OCI-LY7 (cell line): Measurements from ENCODE around the gene ZNF652. TPM values are rescaled to one million over a fixed set of nuclear protein-coding genes. Genes with fewer than 3 reads are reported as not detected.

Experiments used
- BruUV-seq: library from RNA; stranded (reverse); fragments of 400-500 nt; replicated peaks from 2 replicates; lab custom pipeline; 2021; lab: Mats Ljungman, UMichigan
- CTCF ChIA-PET: fragments of 300-600 bp; sonication (Branson Sonifier 250); formaldehyde crosslinking; loops from one replicate; lab custom pipeline; 2022; ENCODE audit warnings: antibody characterized with exemption; ENCODE audit not compliant: unreplicated experiment; lab: Charles Lee
- POLR2A ChIA-PET: fragments of 300-600 bp; sonication (Branson Sonifier 250); formaldehyde crosslinking; loops from one replicate; lab custom pipeline; 2022; ENCODE audit warnings: antibody characterized with exemption; lab: Charles Lee
- DNase-seq: peaks from one replicate; pipeline ENCODE4 v3.0.0-alpha.2; 2015; ENCODE audit warnings: low spot score
- H2AFZ ChIP-seq: fragments of 200-600 bp; sonication (generic), shearing (Covaris generic); 2 replicates; pipeline ENCODE4 v1.6.1; 2014; ENCODE audit warnings: mild to moderate bottlenecking, antibody characterized with exemption, low read length, moderate library complexity
- H3K27ac ChIP-seq: fragments of 200-600 bp; sonication (generic); 2 replicates; pipeline ENCODE4 v1.5.1; 2014; ENCODE audit warnings: mixed run types, low read depth, mild to moderate bottlenecking, moderate library complexity, low read length, inconsistent platforms; ENCODE audit not compliant: poor library complexity, severe bottlenecking
- H3K36me3 ChIP-seq: fragments of 200-600 bp; sonication (generic); 2 replicates; pipeline ENCODE4 v1.6.1; 2014; ENCODE audit warnings: mild to moderate bottlenecking, antibody characterized with exemption, low read length, moderate library complexity, mixed read lengths; ENCODE audit not compliant: insufficient read depth
- H3K4me1 ChIP-seq: fragments of 200-600 bp; sonication (generic); 2 replicates; pipeline ENCODE4 v1.5.1; 2014; ENCODE audit warnings: mild to moderate bottlenecking, low read length; ENCODE audit not compliant: insufficient read depth, poor library complexity, severe bottlenecking
- H3K4me2 ChIP-seq: fragments of 200-600 bp; sonication (generic); 2 replicates; pipeline ENCODE4 v1.6.1; 2014; ENCODE audit warnings: mild to moderate bottlenecking, low read length
- H3K4me3 ChIP-seq: fragments of 200-600 bp; sonication (generic); 2 replicates; pipeline ENCODE4 v1.5.1; 2014; ENCODE audit warnings: mild to moderate bottlenecking, low read depth, low read length; ENCODE audit not compliant: poor library complexity, severe bottlenecking
- H3K79me2 ChIP-seq: fragments of 200-600 bp; sonication (generic); 2 replicates; pipeline ENCODE4 v1.6.1; 2016; ENCODE audit warnings: low read depth, mild to moderate bottlenecking, low read length, moderate library complexity, mixed read lengths; ENCODE audit not compliant: insufficient read depth
- H3K9me2 ChIP-seq: fragments of 200-600 bp; sonication (generic); 2 replicates; pipeline ENCODE4 v1.6.1; 2016; ENCODE audit warnings: mild to moderate bottlenecking, low read length, mixed read lengths; ENCODE audit not compliant: insufficient read depth
- H3K9me3 ChIP-seq: fragments of 200-600 bp; sonication (generic); 2 replicates; pipeline ENCODE4 v1.6.1; 2014; ENCODE audit warnings: mild to moderate bottlenecking, mixed run types, low read length, mixed read lengths
- H4K20me1 ChIP-seq: fragments of 200-600 bp; sonication (generic); 2 replicates; pipeline ENCODE4 v1.6.1; 2014; ENCODE audit warnings: mild to moderate bottlenecking, antibody characterized with exemption, low read length, moderate library complexity, mixed read lengths; ENCODE audit not compliant: insufficient read depth
- EZH2phosphoT487 ChIP-seq: fragments of 200-600 bp; sonication (generic); IDR thresholded peaks from 2 replicates; pipeline ENCODE4 v1.6.1; 2018; ENCODE audit warnings: low read depth, borderline replicate concordance, mild to moderate bottlenecking, mixed run types, antibody characterized with exemption, low read length, moderate library complexity, mixed read lengths
- intact Hi-C: fragments of 100-400 bp; cut with micrococcal nuclease; formaldehyde crosslinking; loops from one replicate; pipeline ENCODE4 v1.10.0; 2022; ENCODE audit not compliant: unreplicated experiment
- total RNA-seq, 2 experiments: library from RNA; depleted of rRNA in 1 of 2; stranded (reverse); fragments of >200 nt in 1 of 2; shearing (Covaris generic) in 1 of 2; gene quantifications; 2 replicates each; pipeline ENCODE4 v1.2.3, GENCODE V29; 2014 to 2022
- TF ChIP-seq, protein P1 (sequence below): fragments of 200-600 bp; sonication (generic); conservative IDR thresholded peaks from 2 replicates; pipeline ENCODE4 v1.5.1; 2014; ENCODE audit warnings: mild to moderate bottlenecking, antibody characterized with exemption, low read length, moderate library complexity, mixed read lengths

The ZNF652 gene
- total RNA-seq, 2 experiments from 2014 or later: 36.8 to 69.7 TPM

DNA sequence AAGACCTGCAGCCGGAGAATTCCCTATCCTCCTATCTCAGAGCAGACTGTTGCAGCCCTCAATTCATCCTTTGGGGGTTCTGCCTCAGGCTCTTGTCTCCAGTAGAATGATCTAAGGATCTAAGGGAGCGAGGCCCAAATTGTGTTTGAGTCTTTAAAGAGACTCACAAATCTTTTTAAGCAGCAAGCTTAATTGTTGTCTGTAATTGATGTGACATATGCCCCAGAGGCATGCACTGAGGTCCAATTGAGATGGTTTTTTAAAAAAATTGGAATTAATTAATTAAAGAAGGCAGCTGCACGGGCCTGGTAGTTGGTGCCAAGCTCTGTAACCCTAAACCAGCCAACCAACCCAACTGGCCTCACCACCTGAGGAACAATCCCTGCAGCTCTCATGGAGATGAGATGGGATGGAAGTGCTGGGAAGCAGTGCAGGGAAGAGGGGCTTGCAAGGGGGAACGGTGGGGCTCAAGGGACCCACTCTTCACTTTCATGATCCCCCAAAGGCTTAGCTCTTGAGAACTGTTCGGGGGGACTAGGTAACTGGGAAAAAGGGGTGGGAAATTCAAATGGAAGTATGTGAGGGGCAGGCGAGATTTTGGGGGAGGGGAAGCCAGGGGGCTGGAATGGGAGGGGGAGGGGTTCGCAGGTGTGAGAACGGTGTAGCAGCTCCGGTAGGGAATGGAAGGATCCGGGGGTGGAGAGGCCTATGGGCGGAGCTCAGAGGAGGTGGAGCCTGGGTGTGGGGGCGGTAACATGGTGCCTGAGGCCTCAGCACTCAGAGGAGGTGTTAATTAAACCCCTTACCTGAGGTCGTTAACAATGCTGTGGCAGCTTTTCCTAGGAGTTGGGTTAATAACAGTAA, 9.2 kb upstream of the ZNF652 start:
- POLR2A ChIA-PET: interaction anchor here (0.6 to 1.5 kb wide), 5 partner anchors 9 to 185 kb away, joined by 3 to 6 read pairs (median 3); no protein-coding TSS in a partner anchor
- BruUV-seq: no TSS peak
- H3K27ac ChIP-seq: no peak overlapping the region

DNA sequence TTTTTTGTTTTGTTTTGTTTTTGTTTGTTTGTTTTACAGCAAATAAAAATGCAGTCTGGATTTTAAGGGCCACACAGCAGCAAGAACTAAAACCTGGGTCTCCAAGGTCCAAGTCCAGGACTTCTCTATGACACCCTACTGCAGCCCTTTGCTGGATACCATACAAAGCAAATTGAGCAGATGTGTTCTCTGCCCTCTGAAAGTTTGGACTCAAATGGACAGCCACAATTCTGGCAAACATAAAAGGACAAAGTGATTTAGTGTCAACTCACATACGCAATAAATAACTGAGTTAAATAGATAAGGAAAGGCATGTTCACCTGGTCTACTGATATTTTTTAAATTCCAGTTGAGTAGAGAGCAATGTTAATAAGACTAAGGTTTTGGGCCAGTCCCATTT, 7.7 kb upstream of the ZNF652 start:
- no peaks in the 10 kb centered on the region for H3K79me2 ChIP-seq
- intact Hi-C loops: no loop called here
- H3K4me1 ChIP-seq: peaks cover 6% of the 10 kb centered on the region
- DNase-seq: no peak
- TF ChIP-seq, protein P1, sequence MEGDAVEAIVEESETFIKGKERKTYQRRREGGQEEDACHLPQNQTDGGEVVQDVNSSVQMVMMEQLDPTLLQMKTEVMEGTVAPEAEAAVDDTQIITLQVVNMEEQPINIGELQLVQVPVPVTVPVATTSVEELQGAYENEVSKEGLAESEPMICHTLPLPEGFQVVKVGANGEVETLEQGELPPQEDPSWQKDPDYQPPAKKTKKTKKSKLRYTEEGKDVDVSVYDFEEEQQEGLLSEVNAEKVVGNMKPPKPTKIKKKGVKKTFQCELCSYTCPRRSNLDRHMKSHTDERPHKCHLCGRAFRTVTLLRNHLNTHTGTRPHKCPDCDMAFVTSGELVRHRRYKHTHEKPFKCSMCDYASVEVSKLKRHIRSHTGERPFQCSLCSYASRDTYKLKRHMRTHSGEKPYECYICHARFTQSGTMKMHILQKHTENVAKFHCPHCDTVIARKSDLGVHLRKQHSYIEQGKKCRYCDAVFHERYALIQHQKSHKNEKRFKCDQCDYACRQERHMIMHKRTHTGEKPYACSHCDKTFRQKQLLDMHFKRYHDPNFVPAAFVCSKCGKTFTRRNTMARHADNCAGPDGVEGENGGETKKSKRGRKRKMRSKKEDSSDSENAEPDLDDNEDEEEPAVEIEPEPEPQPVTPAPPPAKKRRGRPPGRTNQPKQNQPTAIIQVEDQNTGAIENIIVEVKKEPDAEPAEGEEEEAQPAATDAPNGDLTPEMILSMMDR: no peak
- no peak for TF ChIP-seq EZH2phosphoT487
- no TSS peak for BruUV-seq
- H2AFZ ChIP-seq: no peak overlapping the region
- POLR2A ChIA-PET: no interaction called here
- no peak overlapping the region for H3K4me3 ChIP-seq
- H4K20me1 ChIP-seq: no peaks in the 10 kb centered on the region
- CTCF ChIA-PET: no interaction called here
- no peaks in the 10 kb centered on the region for H3K36me3 ChIP-seq
- no peak overlapping the region for H3K27ac ChIP-seq
- H3K4me2 ChIP-seq: no peak overlapping the region
- H3K9me2 ChIP-seq: no peaks in the 10 kb centered on the region
- no peaks in the 10 kb centered on the region for H3K9me3 ChIP-seq

More for the DNA sequence above, 9.2 kb upstream of the ZNF652 start:
- intact Hi-C loops: no loop called here
- no peak for DNase-seq
- Histone ChIP-seq H2AFZ (no peak overlapping the region), H4K20me1 (no peaks in the 10 kb centered on the region), H3K9me3 (no peaks in the 10 kb centered on the region), H3K9me2 (no peaks in the 10 kb centered on the region), H3K4me1 (no peaks in the 10 kb centered on the region), H3K4me2 (no peak overlapping the region), H3K36me3 (no peaks in the 10 kb centered on the region), H3K4me3 (no peak overlapping the region), H3K79me2 (no peaks in the 10 kb centered on the region)
- TF ChIP-seq EZH2phosphoT487: no peak
- TF ChIP-seq, protein P1: no peak
- CTCF ChIA-PET: no interaction called here

DNA sequence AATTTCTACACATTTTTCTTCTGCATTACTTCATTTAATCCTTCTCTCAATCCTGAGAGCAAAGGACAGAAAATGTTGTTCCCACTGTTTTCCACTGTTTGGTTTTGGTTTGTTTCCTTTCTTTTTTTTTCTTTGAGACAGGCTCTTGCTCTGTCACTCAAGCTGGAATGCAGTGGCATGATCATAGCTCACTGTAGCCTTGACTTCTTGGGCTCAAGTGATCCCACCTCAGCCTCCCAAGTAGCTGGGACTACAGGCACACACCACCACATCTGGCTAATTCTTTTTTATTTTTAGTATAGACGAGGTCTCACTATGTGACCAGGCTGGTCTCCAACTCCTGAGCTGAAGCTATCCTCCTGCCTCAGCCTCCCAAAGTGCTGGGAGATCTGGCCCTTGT, 7.0 kb upstream of the ZNF652 start:
- no peak for TF ChIP-seq EZH2phosphoT487
- TF ChIP-seq, protein P1: no peak
- intact Hi-C loops: no loop called here
- H4K20me1 ChIP-seq: no peaks in the 10 kb centered on the region
- no peak overlapping the region for H3K27ac ChIP-seq
- no peak overlapping the region for H3K4me2 ChIP-seq
- ChIA-PET CTCF (no interaction called here), POLR2A (interaction anchor here (1.1 kb wide), 1 partner anchor 9 kb away, joined by 4 read pairs; no protein-coding TSS in a partner anchor)
- H3K79me2 ChIP-seq: no peaks in the 10 kb centered on the region
- BruUV-seq: no TSS peak
- no peaks in the 10 kb centered on the region for H3K36me3 ChIP-seq
- H3K4me1 ChIP-seq: peaks cover 6% of the 10 kb centered on the region
- no peaks in the 10 kb centered on the region for H3K9me2 ChIP-seq
- no peaks in the 10 kb centered on the region for H3K9me3 ChIP-seq
- no peak overlapping the region for H2AFZ ChIP-seq
- no peak overlapping the region for H3K4me3 ChIP-seq
- no peak for DNase-seq
